GM12874 (cell line): ENCODE measurements around the gene ERC1.

Experiments
- CTCF ChIP-seq: IDR thresholded peaks from 2 replicates; pipeline ENCODE4 v1.5.1; 2011; ENCODE audit warnings: low read depth, mild to moderate bottlenecking, control low read depth, low read length, moderate library complexity; ENCODE audit not compliant: insufficient read depth

The ERC1 gene

GRCh38 chr12:1469070-1469469 lies 478.0 kb downstream of the ERC1 start:
- no peak for TF ChIP-seq CTCF

- no peak for TF ChIP-seq CTCF
These were observed 479.0 kb downstream of the ERC1 start for GRCh38 chr12:1470051-1470450.

GRCh38 chr12:1471224-1471623 lies 480.2 kb downstream of the ERC1 start:
- no peak for TF ChIP-seq CTCF

- TF ChIP-seq CTCF = no peak
These were observed 482.4 kb downstream of the ERC1 start for GRCh38 chr12:1473418-1473817.

- TF ChIP-seq CTCF = no peak
These were observed 483.1 kb downstream of the ERC1 start for GRCh38 chr12:1474041-1474573.

- TF ChIP-seq CTCF = no peak
These were observed 483.6 kb downstream of the ERC1 start for GRCh38 chr12:1474574-1475153.

- TF ChIP-seq CTCF = no peak
These were observed 488.6 kb downstream of the ERC1 start for GRCh38 chr12:1479645-1480044.
